ENCODE results near the gene DLK1. TPM values are rescaled to one million over a fixed set of nuclear protein-coding genes. Genes with fewer than 3 reads are reported as not detected.

The DLK1 gene
- total RNA-seq, 1 donor from 2014 or later = 1.3 TPM

DNA sequence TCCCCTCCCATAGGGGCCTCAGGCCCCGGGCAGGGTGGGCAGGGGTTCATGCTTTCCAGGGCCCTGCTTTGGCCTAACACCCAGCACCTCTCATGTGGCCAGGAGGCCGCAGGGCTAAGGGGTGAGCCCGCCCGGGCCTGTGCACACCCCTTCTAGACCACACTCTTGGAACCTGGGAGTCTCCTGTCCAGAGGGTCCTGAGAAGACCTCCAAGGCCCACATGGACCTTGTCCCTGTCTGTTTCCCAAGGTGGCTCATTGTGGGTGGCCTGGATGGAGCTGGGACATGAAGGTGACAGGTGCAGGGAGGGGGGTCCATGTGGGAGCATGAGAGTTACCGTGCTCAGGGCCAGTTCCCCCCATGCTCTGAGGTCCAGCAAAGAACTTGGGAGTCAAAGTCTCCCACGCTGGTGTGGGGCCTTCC lies 11.6 kb downstream of the DLK1 start:
- no peaks in the 10 kb centered on the region for H3K36me3 Mint-ChIP-seq (ENCODE audit: low read depth, unreplicated experiment)
- H3K9me3 Mint-ChIP-seq (ENCODE audit: unreplicated experiment) = no peaks in the 10 kb centered on the region
- no peak for DNase-seq (ENCODE audit: low spot score)
- no peak overlapping the region for H3K4me3 Mint-ChIP-seq (ENCODE audit: unreplicated experiment)
- TF ChIP-seq, protein P1, sequence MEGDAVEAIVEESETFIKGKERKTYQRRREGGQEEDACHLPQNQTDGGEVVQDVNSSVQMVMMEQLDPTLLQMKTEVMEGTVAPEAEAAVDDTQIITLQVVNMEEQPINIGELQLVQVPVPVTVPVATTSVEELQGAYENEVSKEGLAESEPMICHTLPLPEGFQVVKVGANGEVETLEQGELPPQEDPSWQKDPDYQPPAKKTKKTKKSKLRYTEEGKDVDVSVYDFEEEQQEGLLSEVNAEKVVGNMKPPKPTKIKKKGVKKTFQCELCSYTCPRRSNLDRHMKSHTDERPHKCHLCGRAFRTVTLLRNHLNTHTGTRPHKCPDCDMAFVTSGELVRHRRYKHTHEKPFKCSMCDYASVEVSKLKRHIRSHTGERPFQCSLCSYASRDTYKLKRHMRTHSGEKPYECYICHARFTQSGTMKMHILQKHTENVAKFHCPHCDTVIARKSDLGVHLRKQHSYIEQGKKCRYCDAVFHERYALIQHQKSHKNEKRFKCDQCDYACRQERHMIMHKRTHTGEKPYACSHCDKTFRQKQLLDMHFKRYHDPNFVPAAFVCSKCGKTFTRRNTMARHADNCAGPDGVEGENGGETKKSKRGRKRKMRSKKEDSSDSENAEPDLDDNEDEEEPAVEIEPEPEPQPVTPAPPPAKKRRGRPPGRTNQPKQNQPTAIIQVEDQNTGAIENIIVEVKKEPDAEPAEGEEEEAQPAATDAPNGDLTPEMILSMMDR (IDR thresholded peaks at IDR 0.05; ENCODE audit: unreplicated experiment) = no peak
- H3K27me3 Mint-ChIP-seq (ENCODE audit: unreplicated experiment) = peaks cover 2% of the 10 kb centered on the region
- no peaks in the 10 kb centered on the region for H3K4me1 Mint-ChIP-seq (ENCODE audit: unreplicated experiment)
- H3K27ac Mint-ChIP-seq (ENCODE audit: unreplicated experiment) = no peak overlapping the region

DNA sequence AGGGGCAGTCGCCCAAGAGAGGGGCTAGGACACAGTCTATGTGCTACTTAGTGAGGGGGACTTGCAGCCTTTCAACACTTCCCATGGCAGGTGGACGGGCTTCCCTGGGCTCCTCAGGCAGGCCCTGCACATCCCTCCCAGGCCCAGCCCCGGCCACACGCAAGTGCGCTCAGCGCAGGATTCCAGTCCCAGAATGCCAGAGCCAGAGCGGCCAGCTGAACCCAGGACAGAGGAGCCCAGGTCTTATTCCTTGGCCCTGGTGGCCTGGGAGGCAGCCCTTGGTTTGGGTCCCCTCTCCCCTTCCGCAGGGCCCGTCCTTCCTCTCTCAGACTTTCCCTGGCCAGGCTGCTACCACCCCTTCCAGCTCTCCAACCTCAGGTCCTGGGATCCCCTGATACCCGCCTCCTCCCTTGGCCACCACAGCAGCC lies 12.0 kb downstream of the DLK1 start:
- Mint-ChIP-seq H3K27ac (ENCODE audit: unreplicated experiment) (no peak overlapping the region), H3K27me3 (ENCODE audit: unreplicated experiment) (peaks cover 2% of the 10 kb centered on the region), H3K4me3 (ENCODE audit: unreplicated experiment) (no peak overlapping the region), H3K36me3 (ENCODE audit: low read depth, unreplicated experiment) (no peaks in the 10 kb centered on the region), H3K4me1 (ENCODE audit: unreplicated experiment) (no peaks in the 10 kb centered on the region), H3K9me3 (ENCODE audit: unreplicated experiment) (no peaks in the 10 kb centered on the region)
- TF ChIP-seq, protein P1 (IDR thresholded peaks at IDR 0.05; ENCODE audit: unreplicated experiment) = no peak
- DNase-seq (ENCODE audit: low spot score) = no peak

DNA sequence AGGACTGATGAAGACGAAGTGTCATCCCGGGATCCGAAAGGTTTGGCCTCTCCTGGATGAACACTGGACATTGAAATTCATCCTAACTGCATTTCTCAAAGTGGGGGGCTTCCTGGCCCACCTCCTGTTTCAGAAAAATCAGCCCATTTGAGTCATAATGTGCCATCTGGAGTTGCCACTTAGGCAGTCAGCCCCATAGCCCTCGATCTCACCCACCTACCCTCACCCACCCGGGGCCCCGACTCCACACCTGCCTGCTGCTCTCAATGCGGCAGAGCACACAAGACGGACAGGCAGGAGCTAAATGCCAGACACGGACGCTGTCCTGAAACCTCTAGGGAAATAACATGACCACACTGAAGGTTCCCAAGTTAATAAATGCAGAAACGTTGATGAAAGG lies 12.6 kb downstream of the DLK1 start:
- no peak for DNase-seq (ENCODE audit: low spot score)
- no peaks in the 10 kb centered on the region for H3K4me1 Mint-ChIP-seq (ENCODE audit: unreplicated experiment)
- no peaks in the 10 kb centered on the region for H3K9me3 Mint-ChIP-seq (ENCODE audit: unreplicated experiment)
- peaks cover 2% of the 10 kb centered on the region for H3K27me3 Mint-ChIP-seq (ENCODE audit: unreplicated experiment)
- H3K36me3 Mint-ChIP-seq (ENCODE audit: low read depth, unreplicated experiment) = no peaks in the 10 kb centered on the region
- H3K27ac Mint-ChIP-seq (ENCODE audit: unreplicated experiment) = no peak overlapping the region
- TF ChIP-seq, protein P1 (IDR thresholded peaks at IDR 0.05; ENCODE audit: unreplicated experiment) = no peak
- H3K4me3 Mint-ChIP-seq (ENCODE audit: unreplicated experiment) = no peak overlapping the region

DNA sequence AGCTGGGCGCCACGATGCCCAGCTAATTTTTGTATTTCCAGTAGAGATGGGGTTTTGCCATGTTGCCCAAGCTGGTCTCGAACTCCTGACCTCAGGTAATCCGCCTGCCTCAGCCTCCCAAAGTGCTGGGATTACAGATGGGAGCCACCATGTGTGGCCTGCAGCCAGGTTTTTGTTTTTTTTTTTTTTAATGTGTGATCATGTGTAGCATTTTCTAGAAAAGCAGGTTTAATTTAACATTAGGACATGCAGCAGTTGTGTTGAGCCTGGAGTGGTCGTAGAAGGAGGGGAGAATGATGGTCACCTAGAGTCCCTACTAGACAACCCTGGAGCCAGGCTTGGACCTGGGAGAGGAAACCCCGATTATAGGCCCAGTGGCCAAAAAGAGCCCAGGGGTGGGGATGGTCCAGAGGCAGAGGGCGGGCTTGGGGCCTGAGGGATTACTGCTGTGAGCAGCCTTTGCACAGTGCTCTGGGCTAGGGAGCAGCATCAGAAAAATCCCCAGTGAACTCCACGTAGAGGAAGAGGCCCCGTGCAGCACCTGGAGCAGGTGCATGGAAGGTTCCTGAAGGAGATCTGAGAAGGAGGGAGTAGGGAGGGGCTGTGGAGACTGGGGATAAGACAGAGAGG lies 13.6 kb downstream of the DLK1 start:
- Mint-ChIP-seq H3K36me3 (ENCODE audit: low read depth, unreplicated experiment) (no peaks in the 10 kb centered on the region), H3K27me3 (ENCODE audit: unreplicated experiment) (no peaks in the 10 kb centered on the region), H3K27ac (ENCODE audit: unreplicated experiment) (no peak overlapping the region), H3K4me1 (ENCODE audit: unreplicated experiment) (no peaks in the 10 kb centered on the region), H3K4me3 (ENCODE audit: unreplicated experiment) (no peak overlapping the region), H3K9me3 (ENCODE audit: unreplicated experiment) (no peaks in the 10 kb centered on the region)
- no peak for DNase-seq (ENCODE audit: low spot score)
- TF ChIP-seq, protein P1 (IDR thresholded peaks at IDR 0.05; ENCODE audit: unreplicated experiment) = no peak

DNA sequence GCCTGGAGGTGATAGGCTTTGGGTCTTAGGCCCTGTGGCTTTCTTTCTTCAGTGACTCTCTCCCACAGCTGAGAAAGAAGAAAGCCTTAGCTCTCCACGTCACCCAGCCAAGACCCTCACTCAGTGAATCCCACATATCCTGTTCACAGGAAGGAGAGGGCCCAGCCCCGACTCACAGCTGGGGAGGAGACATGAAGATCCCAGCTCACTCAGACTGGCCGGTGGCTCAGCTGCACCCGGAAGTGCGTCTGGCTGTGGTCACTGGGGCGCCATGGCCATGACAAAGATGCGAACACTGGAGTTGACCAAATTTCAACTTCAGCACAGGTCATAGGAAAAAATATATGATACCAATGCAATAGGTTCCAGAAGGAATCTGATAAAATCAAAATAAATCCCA lies 14.2 kb downstream of the DLK1 start:
- H3K36me3 Mint-ChIP-seq (ENCODE audit: low read depth, unreplicated experiment) = no peaks in the 10 kb centered on the region
- H3K27ac Mint-ChIP-seq (ENCODE audit: unreplicated experiment) = no peak overlapping the region
- no peaks in the 10 kb centered on the region for H3K9me3 Mint-ChIP-seq (ENCODE audit: unreplicated experiment)
- DNase-seq (ENCODE audit: low spot score) = no peak
- no peak overlapping the region for H3K4me3 Mint-ChIP-seq (ENCODE audit: unreplicated experiment)
- TF ChIP-seq, protein P1 (IDR thresholded peaks at IDR 0.05; ENCODE audit: unreplicated experiment) = no peak
- no peaks in the 10 kb centered on the region for H3K27me3 Mint-ChIP-seq (ENCODE audit: unreplicated experiment)
- no peaks in the 10 kb centered on the region for H3K4me1 Mint-ChIP-seq (ENCODE audit: unreplicated experiment)
